Measurements from ENCODE around the gene POLN. TPM values are rescaled to one million over a fixed set of nuclear protein-coding genes. Genes with fewer than 3 reads are reported as not detected.

POLN gene
- total RNA-seq, 1 experiment from 2014 or later: 1.2 TPM

GRCh38 chr4:2186133-2186864 is 55.6 kb downstream of the POLN start:
- H3K4me3 ChIP-seq (ENCODE audit: low read depth, low read length): no peak overlapping the region
- no peaks in the 10 kb centered on the region; the same call in 1 of the 2 replicates for H3K9me3 ChIP-seq
- TF ChIP-seq CTCF (IDR thresholded peaks at IDR 0.05; ENCODE audit: insufficient read depth in 1 of 2, low read depth in 1 of 2, low read length in 1 of 2, severe bottlenecking in 1 of 2, unreplicated experiment in 1 of 2): peak; percentile 63
- no peaks in the 10 kb centered on the region for H3K27me3 ChIP-seq (replicated peaks; ENCODE audit: control insufficient read depth, insufficient read depth, low read length)
- H3K36me3 ChIP-seq (ENCODE audit: control insufficient read depth, insufficient read depth, low read length): no peaks in the 10 kb centered on the region
- Mint-ChIP-seq H3K4me1 (ENCODE audit: low read depth, unreplicated experiment) (no peaks in the 10 kb centered on the region), H3K4me3 (ENCODE audit: unreplicated experiment) (no peak overlapping the region), H3K27me3 (ENCODE audit: insufficient read depth, unreplicated experiment) (no peaks in the 10 kb centered on the region), H3K27ac (ENCODE audit: unreplicated experiment) (no peak overlapping the region), H3K9me3 (ENCODE audit: unreplicated experiment) (peaks cover 10% of the 10 kb centered on the region), H3K36me3 (ENCODE audit: insufficient read depth, unreplicated experiment) (no peaks in the 10 kb centered on the region)
- CTCF ChIA-PET: no interaction called here
- intact Hi-C loops (cut with micrococcal nuclease; ENCODE audit: unreplicated experiment): loop anchor here (1.0 to 10.0 kb wide), 6 partner anchors 91 to 439 kb away; partner anchors contain the start of gene NELFA
- POLR2A ChIA-PET: no interaction called here
- no TSS peak for BruUV-seq (replicated peaks)
- no peaks in the 10 kb centered on the region for H3K4me1 ChIP-seq
- DNase-seq: peak; percentile 49 to 58

- no peaks in the 10 kb centered on the region for H3K4me1 ChIP-seq
- ChIA-PET CTCF (no interaction called here), POLR2A (no interaction called here)
- TF ChIP-seq CTCF (IDR thresholded peaks at IDR 0.05; ENCODE audit: insufficient read depth in 1 of 2, low read depth in 1 of 2, low read length in 1 of 2, severe bottlenecking in 1 of 2, unreplicated experiment in 1 of 2): no peak
- intact Hi-C loops (cut with micrococcal nuclease; ENCODE audit: unreplicated experiment): loop anchor here (10.0 kb wide), 2 partner anchors 89 to 199 kb away; no protein-coding TSS in a partner anchor
- Mint-ChIP-seq H3K9me3 (ENCODE audit: unreplicated experiment) (peaks cover 10% of the 10 kb centered on the region), H3K4me3 (ENCODE audit: unreplicated experiment) (no peak overlapping the region), H3K27ac (ENCODE audit: unreplicated experiment) (no peak overlapping the region), H3K27me3 (ENCODE audit: insufficient read depth, unreplicated experiment) (no peaks in the 10 kb centered on the region), H3K36me3 (ENCODE audit: insufficient read depth, unreplicated experiment) (no peaks in the 10 kb centered on the region), H3K4me1 (ENCODE audit: low read depth, unreplicated experiment) (no peaks in the 10 kb centered on the region)
- no peaks in the 10 kb centered on the region; the same call in 1 of the 2 replicates for H3K9me3 ChIP-seq
- no TSS peak for BruUV-seq (replicated peaks)
- H3K27me3 ChIP-seq (replicated peaks; ENCODE audit: control insufficient read depth, insufficient read depth, low read length): no peaks in the 10 kb centered on the region
- no peak for DNase-seq
- no peak overlapping the region for H3K4me3 ChIP-seq (ENCODE audit: low read depth, low read length)
- H3K36me3 ChIP-seq (ENCODE audit: control insufficient read depth, insufficient read depth, low read length): no peaks in the 10 kb centered on the region
Measured at GRCh38 chr4:2183394-2183793, 58.5 kb downstream of the POLN start.

GRCh38 chr4:2182994-2183393 is 58.9 kb downstream of the POLN start:
- TF ChIP-seq CTCF (IDR thresholded peaks at IDR 0.05; ENCODE audit: insufficient read depth in 1 of 2, low read depth in 1 of 2, low read length in 1 of 2, severe bottlenecking in 1 of 2, unreplicated experiment in 1 of 2): no peak

More at GRCh38 chr4:2182994-2183393, 58.9 kb downstream of the POLN start:
- H3K9me3 Mint-ChIP-seq (ENCODE audit: unreplicated experiment): peaks cover 10% of the 10 kb centered on the region
- no peaks in the 10 kb centered on the region for H3K36me3 Mint-ChIP-seq (ENCODE audit: insufficient read depth, unreplicated experiment)
- no peak for DNase-seq
- ChIA-PET CTCF (no interaction called here), POLR2A (no interaction called here)
- no peak overlapping the region for H3K4me3 Mint-ChIP-seq (ENCODE audit: unreplicated experiment)
- no peaks in the 10 kb centered on the region; the same call in 1 of the 2 replicates for H3K9me3 ChIP-seq
- H3K4me1 ChIP-seq: no peaks in the 10 kb centered on the region
- intact Hi-C loops (cut with micrococcal nuclease; ENCODE audit: unreplicated experiment): loop anchor here (10.0 kb wide), 2 partner anchors 88 to 198 kb away; no protein-coding TSS in a partner anchor
- H3K27me3 Mint-ChIP-seq (ENCODE audit: insufficient read depth, unreplicated experiment): no peaks in the 10 kb centered on the region
- no peaks in the 10 kb centered on the region for H3K36me3 ChIP-seq (ENCODE audit: control insufficient read depth, insufficient read depth, low read length)
- H3K27me3 ChIP-seq (replicated peaks; ENCODE audit: control insufficient read depth, insufficient read depth, low read length): no peaks in the 10 kb centered on the region
- no peak overlapping the region for H3K4me3 ChIP-seq (ENCODE audit: low read depth, low read length)
- no TSS peak for BruUV-seq (replicated peaks)
- H3K4me1 Mint-ChIP-seq (ENCODE audit: low read depth, unreplicated experiment): no peaks in the 10 kb centered on the region
- no peak overlapping the region for H3K27ac Mint-ChIP-seq (ENCODE audit: unreplicated experiment)

Data from Caco-2 (cell line).